HG03159 (cell line): ENCODE measurements around the gene SEPTIN14.
"Not testable (repeated sequence)": the region's sequence is repeated elsewhere in the genome, so short reads cannot be mapped to it uniquely, and the experiment has no call there.

Experiments
- ATAC-seq: cut with Tn5 transposase; IDR thresholded peaks from one replicate; pipeline ENCODE4 v1.9.1; 2021; ENCODE audit warnings: mild to moderate bottlenecking, moderate library complexity; ENCODE audit not compliant: unreplicated experiment

Gene SEPTIN14

GRCh38 chr7:55785444-55785843 lies 77.1 kb downstream of the SEPTIN14 start:
- not testable (repeated sequence) for ATAC-seq

- no peak for ATAC-seq
Observed at GRCh38 chr7:55784151-55784550, 78.4 kb downstream of the SEPTIN14 start.

GRCh38 chr7:55778631-55779030 lies 83.9 kb downstream of the SEPTIN14 start:
- no peak for ATAC-seq

DNA sequence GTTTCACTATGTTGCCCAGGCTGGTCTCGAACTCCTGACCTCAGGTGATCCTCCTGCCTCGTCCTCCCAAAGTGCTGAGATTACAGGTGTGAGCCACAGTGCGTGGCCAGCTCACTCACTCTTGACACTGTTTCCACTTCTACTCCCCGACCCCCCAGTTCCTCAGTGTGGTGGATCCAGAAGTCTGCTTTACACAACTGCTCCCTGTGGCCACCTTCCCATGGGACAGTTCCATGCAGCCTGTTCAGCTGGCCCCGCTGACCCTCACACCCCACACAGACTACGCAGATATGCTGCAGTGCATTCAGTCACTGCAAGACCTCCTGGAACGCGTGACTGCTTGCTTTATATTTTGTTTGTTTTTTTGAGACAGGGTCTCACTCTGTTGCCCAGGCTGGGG lies 86.4 kb downstream of the SEPTIN14 start:
- no peak for ATAC-seq

DNA sequence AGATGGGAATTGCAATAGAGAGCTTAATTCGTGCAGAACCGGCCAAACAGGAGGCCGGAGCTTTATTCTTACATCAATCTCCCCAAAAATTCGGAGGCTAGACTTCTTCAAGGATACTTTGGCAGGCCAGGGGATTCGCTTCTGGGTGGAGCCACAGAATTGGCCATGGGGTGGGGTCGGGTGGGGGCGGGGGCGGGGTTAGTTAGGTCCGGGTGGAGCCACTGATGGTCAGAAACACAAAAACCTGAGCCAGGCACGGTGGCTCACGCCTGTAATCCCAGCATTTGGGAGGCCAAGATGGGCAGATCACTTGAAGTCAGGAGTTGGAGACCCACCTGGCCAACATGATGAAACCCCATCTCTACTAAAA lies 87.5 kb downstream of the SEPTIN14 start:
- no peak for ATAC-seq

DNA sequence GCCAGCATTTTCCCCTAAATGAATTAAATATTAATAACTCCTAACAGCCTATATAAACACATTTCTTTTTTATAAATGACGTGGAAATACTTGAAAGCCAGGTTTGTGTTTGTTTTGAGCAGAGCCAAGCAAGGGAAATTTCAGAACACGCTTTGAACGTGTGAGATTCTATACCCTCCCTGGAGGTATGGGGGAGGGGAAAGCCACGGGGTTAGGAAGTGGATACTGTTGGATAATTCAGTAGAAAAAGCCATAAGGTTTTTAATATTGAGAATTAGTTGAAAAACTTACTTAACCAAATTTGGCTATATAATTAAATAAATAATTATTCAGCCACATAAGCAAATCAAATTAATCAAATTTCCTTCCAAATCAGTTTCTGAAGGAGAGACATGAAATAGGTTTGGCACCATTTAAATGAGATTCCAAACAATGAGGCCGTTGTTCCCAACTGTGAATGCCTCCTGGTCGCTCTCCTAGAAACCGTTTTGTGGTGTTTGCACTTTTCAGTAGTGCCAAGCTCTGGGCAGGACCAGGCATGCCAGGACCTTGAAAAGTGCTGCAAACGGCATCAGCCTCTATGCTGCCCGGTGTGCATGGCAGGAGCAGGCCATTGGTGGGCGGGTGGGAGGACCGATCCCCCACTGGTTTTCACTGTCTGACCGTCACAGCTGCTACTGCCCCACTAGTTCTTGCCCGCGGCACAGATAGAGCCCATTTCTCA lies 88.1 kb downstream of the SEPTIN14 start:
- ATAC-seq, result no peak

DNA sequence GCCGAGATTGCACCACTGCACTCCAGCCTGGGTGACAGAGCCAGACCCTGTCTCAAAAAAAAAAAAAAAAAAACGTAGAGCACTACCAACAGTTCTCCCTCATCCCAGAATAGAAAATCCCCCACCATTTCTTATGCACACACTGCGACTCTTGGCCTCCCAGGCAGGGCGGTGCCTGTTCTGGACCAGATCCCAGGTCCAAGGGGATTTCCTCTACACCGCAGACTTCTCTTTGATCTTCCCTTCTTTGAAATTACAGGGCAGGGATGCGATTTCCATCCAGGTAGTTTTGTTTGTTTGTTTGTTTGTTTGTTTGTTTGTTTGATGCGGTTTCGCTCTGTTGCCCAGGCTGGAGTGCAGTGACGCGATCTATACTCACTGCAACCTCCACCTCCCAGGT lies 91.8 kb downstream of the SEPTIN14 start:
- ATAC-seq, result no peak

- not testable (repeated sequence) for ATAC-seq
Observed at GRCh38 chr7:55753274-55753862, 109.2 kb downstream of the SEPTIN14 start.

GRCh38 chr7:55744706-55745105 lies 117.8 kb downstream of the SEPTIN14 start:
- not testable (repeated sequence) for ATAC-seq
